Panc1 (cell line): Measurements from ENCODE around the gene WWOX. TPM values are rescaled to one million over a fixed set of nuclear protein-coding genes. Genes with fewer than 3 reads are reported as not detected.

Experiments used
- ATAC-seq: fragments of 200-7000 bp; cut with Tn5 transposase; 2 replicates; pipeline ENCODE4 v1.9.1; 2020; ENCODE audit warnings: mild to moderate bottlenecking, moderate library complexity
- BruUV-seq: library from RNA; stranded (reverse); fragments of 400-500 nt; replicated peaks from 2 replicates; lab custom pipeline; 2021; lab: Mats Ljungman, UMichigan
- CTCF ChIA-PET: fragments of 300-600 bp; sonication (Branson Sonifier 250); formaldehyde crosslinking; loops from one replicate; lab custom pipeline; 2022; ENCODE audit warnings: antibody characterized with exemption; lab: Charles Lee
- POLR2A ChIA-PET: fragments of 300-600 bp; sonication (Branson Sonifier 250); formaldehyde crosslinking; loops from one replicate; lab custom pipeline; 2022; ENCODE audit warnings: antibody characterized with exemption; lab: Charles Lee
- DNase-seq: peaks from one replicate; pipeline ENCODE4 v3.0.0-alpha.2; 2010; ENCODE audit warnings: low read depth, low spot score
- H3K27ac ChIP-seq: 2 replicates; pipeline ENCODE4 v1.5.1; 2011; ENCODE audit warnings: mild to moderate bottlenecking, low read length, inconsistent platforms
- H3K27me3 ChIP-seq: fragments of 200-500 bp; sonication (Bioruptor generic); 2 replicates; pipeline ENCODE4 v1.6.0; 2014; ENCODE audit warnings: low read length, inconsistent platforms; ENCODE audit not compliant: control insufficient read depth, insufficient read depth
- H3K36me3 ChIP-seq: fragments of 200-500 bp; sonication (Bioruptor generic); 2 replicates; pipeline ENCODE4 v1.5.1; 2014; ENCODE audit warnings: inconsistent platforms, mild to moderate bottlenecking, low read length, moderate library complexity; ENCODE audit not compliant: control insufficient read depth, insufficient read depth
- H3K4me1 ChIP-seq: 2 replicates; pipeline ENCODE4 v1.5.1; 2011; ENCODE audit warnings: inconsistent platforms, mild to moderate bottlenecking, low read length, moderate library complexity; ENCODE audit not compliant: control insufficient read depth, insufficient read depth
- H3K4me3 ChIP-seq, 2 experiments: 2 replicates each; pipeline ENCODE4 v1.5.1; 2011 to 2012; ENCODE audit warnings: low read depth in 2 of 2, low read length in 2 of 2, mild to moderate bottlenecking in 2 of 2, inconsistent platforms in 1 of 2, moderate library complexity in 1 of 2
- H3K9me3 ChIP-seq: fragments of 200-500 bp; sonication (Bioruptor generic); 2 replicates; pipeline ENCODE4 v1.5.1; 2014; ENCODE audit warnings: low read depth, mild to moderate bottlenecking, inconsistent platforms, low read length, moderate library complexity; ENCODE audit not compliant: control insufficient read depth, insufficient read depth
- CTCF ChIP-seq: fragments of 450-650 bp; IDR thresholded peaks from 2 replicates; pipeline ENCODE4 v1.5.1; 2017; ENCODE audit warnings: mild to moderate bottlenecking
- POLR2AphosphoS5 ChIP-seq: IDR thresholded peaks from 2 replicates; pipeline ENCODE4 v1.6.1; 2012; ENCODE audit warnings: mild to moderate bottlenecking, low read depth, low read length, moderate library complexity
- SIN3A ChIP-seq: IDR thresholded peaks from 2 replicates; pipeline ENCODE4 v1.6.1; 2012; ENCODE audit warnings: low read depth, mild to moderate bottlenecking, low read length, moderate library complexity, borderline replicate concordance; ENCODE audit not compliant: insufficient read depth
- TCF7L2 ChIP-seq: IDR thresholded peaks from 2 replicates; pipeline ENCODE4 v1.6.1; 2011; ENCODE audit warnings: mild to moderate bottlenecking, low read depth, low read length, inconsistent platforms
- in situ Hi-C: cut with HindIII; loops from 2 replicates; pipeline ENCODE4 v1.10.0; 2016; ENCODE audit warnings: low sequenced_read_pairs, low pct_unique_long_range_greater_than_20kb
- intact Hi-C: fragments of 100-400 bp; cut with micrococcal nuclease; formaldehyde crosslinking; loops from one replicate; pipeline ENCODE4 v1.10.0; 2022; ENCODE audit not compliant: unreplicated experiment
- total RNA-seq: library from RNA; stranded (reverse); gene quantifications from one replicate; pipeline ENCODE4 v1.2.1, GENCODE V29; 2021; ENCODE audit not compliant: unreplicated experiment
- TF ChIP-seq, protein P1 (sequence below), 2 experiments: IDR thresholded peaks; 2 replicates each; pipeline ENCODE4 v1.6.1; 2011 to 2012; ENCODE audit warnings: low read depth in 2 of 2, control low read depth in 1 of 2, low read length in 1 of 2, mild to moderate bottlenecking in 1 of 2, moderate library complexity in 1 of 2; ENCODE audit not compliant: insufficient read depth in 1 of 2

The WWOX gene
- total RNA-seq, 1 experiment from 2014 or later = 12.5 TPM

GRCh38 chr16:78773291-78773702, 673.8 kb downstream of the WWOX start:
- ChIA-PET CTCF (no interaction called here), POLR2A (no interaction called here)
- DNase-seq = no peak
- no peak overlapping the region for H3K4me3 ChIP-seq
- no peaks in the 10 kb centered on the region for H3K4me1 ChIP-seq
- ATAC-seq = no peak
- intact Hi-C loops = no loop called here
- H3K27ac ChIP-seq = no peak overlapping the region
- no peaks in the 10 kb centered on the region for H3K36me3 ChIP-seq
- BruUV-seq = no TSS peak
- no peak for TF ChIP-seq SIN3A
- no peak for TF ChIP-seq TCF7L2
- H3K9me3 ChIP-seq = no peaks in the 10 kb centered on the region
- no peaks in the 10 kb centered on the region for H3K27me3 ChIP-seq
- in situ Hi-C loops = no loop called here

DNA sequence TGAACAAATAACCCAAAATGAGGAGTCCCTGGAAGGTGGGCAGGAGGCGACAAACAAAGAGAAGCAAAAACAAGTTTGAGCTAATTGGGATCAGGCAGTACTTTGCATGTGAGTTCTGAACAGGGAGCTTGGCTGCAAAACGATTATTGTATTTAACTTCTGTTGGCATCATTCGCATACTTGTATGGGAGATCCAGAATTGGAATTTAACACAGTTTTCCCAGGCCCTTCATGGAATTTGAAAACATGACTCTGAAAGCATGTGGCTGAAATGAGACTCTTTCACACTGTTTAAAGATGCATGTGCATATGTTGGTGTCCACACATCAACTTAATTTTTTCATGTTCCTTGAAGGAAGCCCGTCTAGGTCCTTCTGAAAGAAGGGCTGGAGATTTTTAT, 674.3 kb downstream of the WWOX start:
- Histone ChIP-seq H3K27ac (no peak overlapping the region), H3K4me3 (no peak overlapping the region), H3K9me3 (no peaks in the 10 kb centered on the region), H3K36me3 (no peaks in the 10 kb centered on the region), H3K4me1 (no peaks in the 10 kb centered on the region), H3K27me3 (no peaks in the 10 kb centered on the region)
- ChIA-PET POLR2A (no interaction called here), CTCF (no interaction called here)
- BruUV-seq = no TSS peak
- intact Hi-C loops (no loop called here), in situ Hi-C loops (no loop called here)
- TF ChIP-seq SIN3A (no peak), POLR2AphosphoS5 (no peak), CTCF (no peak), TCF7L2 (no peak)
- TF ChIP-seq, protein P1, sequence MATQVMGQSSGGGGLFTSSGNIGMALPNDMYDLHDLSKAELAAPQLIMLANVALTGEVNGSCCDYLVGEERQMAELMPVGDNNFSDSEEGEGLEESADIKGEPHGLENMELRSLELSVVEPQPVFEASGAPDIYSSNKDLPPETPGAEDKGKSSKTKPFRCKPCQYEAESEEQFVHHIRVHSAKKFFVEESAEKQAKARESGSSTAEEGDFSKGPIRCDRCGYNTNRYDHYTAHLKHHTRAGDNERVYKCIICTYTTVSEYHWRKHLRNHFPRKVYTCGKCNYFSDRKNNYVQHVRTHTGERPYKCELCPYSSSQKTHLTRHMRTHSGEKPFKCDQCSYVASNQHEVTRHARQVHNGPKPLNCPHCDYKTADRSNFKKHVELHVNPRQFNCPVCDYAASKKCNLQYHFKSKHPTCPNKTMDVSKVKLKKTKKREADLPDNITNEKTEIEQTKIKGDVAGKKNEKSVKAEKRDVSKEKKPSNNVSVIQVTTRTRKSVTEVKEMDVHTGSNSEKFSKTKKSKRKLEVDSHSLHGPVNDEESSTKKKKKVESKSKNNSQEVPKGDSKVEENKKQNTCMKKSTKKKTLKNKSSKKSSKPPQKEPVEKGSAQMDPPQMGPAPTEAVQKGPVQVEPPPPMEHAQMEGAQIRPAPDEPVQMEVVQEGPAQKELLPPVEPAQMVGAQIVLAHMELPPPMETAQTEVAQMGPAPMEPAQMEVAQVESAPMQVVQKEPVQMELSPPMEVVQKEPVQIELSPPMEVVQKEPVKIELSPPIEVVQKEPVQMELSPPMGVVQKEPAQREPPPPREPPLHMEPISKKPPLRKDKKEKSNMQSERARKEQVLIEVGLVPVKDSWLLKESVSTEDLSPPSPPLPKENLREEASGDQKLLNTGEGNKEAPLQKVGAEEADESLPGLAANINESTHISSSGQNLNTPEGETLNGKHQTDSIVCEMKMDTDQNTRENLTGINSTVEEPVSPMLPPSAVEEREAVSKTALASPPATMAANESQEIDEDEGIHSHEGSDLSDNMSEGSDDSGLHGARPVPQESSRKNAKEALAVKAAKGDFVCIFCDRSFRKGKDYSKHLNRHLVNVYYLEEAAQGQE (IDR thresholded peaks at IDR 0.05; ENCODE audit: insufficient read depth in 1 of 2, low read depth in 2 of 2, low read length in 1 of 2) = no peak
- DNase-seq = no peak
- no peak for ATAC-seq

DNA sequence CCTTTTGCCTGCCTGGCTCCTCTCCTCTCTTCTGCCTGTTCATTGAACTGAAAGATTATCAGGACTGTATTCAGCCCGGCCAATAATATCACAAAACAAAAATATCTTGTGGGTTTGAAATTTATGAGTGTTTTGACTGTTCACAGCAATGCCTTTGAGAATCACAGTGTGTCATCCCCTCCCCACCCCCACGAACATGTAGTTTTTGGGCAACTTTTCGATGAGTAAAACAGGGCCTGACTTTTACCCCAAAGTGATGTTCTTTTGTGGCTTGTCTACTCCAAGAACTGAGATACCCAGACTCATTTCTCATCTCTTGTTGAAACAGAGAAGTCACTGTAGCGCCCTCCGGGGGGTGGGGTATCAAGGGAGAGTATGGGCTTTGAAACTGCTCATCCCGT, 675.7 kb downstream of the WWOX start:
- ChIA-PET POLR2A (no interaction called here), CTCF (no interaction called here)
- in situ Hi-C loops = no loop called here
- BruUV-seq = no TSS peak
- Histone ChIP-seq H3K4me3 (no peak overlapping the region), H3K9me3 (no peaks in the 10 kb centered on the region), H3K27me3 (no peaks in the 10 kb centered on the region), H3K36me3 (no peaks in the 10 kb centered on the region), H3K4me1 (no peaks in the 10 kb centered on the region), H3K27ac (no peak overlapping the region)
- DNase-seq (no peak), ATAC-seq (no peak)
- intact Hi-C loops = no loop called here
- TF ChIP-seq POLR2AphosphoS5 = no peak
- no peak for TF ChIP-seq TCF7L2
- no peak for TF ChIP-seq SIN3A
- TF ChIP-seq, protein P1 (IDR thresholded peaks at IDR 0.05; ENCODE audit: insufficient read depth in 1 of 2, low read depth in 2 of 2, low read length in 1 of 2) = no peak
- no peak for TF ChIP-seq CTCF
